ENCODE data around the gene PRKCB.

DNA sequence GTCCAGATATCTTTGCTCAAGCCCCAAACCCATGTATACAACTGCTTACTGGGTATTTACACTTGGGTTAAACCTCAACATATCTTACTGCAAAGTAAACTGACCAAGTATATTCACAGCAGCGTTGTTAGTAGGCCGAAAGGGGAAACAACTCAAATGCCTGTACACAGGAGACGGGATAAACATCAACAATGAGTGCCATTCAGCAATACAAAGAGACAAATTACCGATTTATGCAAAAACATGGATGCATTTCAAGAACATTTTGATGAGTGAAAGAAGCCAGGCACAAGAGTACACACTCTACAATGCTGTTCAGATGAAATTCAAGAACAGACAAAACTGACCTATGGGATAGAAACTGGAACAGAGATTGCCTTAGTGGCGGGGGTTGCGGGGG is 284.0 kb downstream of the PRKCB start:
- TF ChIP-seq, protein P1, sequence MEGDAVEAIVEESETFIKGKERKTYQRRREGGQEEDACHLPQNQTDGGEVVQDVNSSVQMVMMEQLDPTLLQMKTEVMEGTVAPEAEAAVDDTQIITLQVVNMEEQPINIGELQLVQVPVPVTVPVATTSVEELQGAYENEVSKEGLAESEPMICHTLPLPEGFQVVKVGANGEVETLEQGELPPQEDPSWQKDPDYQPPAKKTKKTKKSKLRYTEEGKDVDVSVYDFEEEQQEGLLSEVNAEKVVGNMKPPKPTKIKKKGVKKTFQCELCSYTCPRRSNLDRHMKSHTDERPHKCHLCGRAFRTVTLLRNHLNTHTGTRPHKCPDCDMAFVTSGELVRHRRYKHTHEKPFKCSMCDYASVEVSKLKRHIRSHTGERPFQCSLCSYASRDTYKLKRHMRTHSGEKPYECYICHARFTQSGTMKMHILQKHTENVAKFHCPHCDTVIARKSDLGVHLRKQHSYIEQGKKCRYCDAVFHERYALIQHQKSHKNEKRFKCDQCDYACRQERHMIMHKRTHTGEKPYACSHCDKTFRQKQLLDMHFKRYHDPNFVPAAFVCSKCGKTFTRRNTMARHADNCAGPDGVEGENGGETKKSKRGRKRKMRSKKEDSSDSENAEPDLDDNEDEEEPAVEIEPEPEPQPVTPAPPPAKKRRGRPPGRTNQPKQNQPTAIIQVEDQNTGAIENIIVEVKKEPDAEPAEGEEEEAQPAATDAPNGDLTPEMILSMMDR (conservative IDR thresholded peaks at IDR 0.05; ENCODE audit: low read depth, low read length): no peak
- TF ChIP-seq EZH2 (IDR thresholded peaks at IDR 0.05; ENCODE audit: low read length, unreplicated experiment) (no peak), EZH2phosphoT487 (IDR thresholded peaks at IDR 0.05; ENCODE audit: borderline replicate concordance, low read length) (no peak)

Data from PC-3 (cell line).